Left forelimb (tissue), 1 donor: ENCODE results near the gene MEPCE.
"Not testable (repeated sequence)": the region's sequence is repeated elsewhere in the genome, so short reads cannot be mapped to it uniquely, and the experiment has no call there.

ENCODE experiments used
- DNase-seq: peaks from one replicate; pipeline ENCODE4 v3.0.0-alpha.2; 2018; ENCODE audit warnings: low spot score

MEPCE gene

DNA sequence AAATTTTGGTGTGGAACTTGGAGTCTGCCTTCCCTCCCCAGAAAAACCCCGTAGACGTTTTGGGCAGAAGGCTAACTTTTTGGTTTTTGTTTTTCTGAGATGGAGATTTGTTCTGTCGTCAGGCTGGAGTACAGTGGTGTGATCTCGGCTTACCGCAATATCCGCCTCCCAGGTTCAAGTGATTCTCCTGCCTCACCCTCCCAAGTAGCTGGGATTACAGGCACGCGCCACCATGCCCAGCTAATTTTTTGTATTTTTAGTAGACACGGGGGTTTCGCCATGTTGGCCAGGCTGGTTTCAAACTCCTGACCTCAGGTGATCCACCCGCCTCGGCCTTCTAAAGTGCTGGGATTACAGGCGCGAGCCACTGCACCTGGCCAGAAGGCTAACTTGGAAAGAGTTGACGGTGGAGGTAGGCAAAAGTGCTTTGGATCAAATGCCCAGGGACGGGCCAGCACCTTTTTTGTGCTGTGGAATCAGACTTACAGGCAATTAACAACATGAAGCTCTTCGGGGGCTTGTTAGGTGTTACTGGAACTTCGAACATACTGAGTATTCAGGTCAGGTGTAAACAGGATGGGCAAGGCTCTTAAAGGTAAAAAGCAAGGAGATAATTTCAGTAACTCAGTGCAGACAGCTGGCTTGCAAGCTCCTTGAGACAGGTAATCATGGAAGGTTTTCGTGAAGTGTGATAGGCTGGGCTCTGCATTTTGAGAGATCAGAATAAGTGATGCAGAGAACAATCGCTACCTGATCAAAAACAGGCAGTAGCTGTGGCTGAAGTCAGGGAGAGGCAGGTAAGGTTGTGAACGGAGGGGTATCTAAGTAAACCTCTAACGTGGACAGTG lies 4.9 kb downstream of the MEPCE start:
- no peak for DNase-seq

DNA sequence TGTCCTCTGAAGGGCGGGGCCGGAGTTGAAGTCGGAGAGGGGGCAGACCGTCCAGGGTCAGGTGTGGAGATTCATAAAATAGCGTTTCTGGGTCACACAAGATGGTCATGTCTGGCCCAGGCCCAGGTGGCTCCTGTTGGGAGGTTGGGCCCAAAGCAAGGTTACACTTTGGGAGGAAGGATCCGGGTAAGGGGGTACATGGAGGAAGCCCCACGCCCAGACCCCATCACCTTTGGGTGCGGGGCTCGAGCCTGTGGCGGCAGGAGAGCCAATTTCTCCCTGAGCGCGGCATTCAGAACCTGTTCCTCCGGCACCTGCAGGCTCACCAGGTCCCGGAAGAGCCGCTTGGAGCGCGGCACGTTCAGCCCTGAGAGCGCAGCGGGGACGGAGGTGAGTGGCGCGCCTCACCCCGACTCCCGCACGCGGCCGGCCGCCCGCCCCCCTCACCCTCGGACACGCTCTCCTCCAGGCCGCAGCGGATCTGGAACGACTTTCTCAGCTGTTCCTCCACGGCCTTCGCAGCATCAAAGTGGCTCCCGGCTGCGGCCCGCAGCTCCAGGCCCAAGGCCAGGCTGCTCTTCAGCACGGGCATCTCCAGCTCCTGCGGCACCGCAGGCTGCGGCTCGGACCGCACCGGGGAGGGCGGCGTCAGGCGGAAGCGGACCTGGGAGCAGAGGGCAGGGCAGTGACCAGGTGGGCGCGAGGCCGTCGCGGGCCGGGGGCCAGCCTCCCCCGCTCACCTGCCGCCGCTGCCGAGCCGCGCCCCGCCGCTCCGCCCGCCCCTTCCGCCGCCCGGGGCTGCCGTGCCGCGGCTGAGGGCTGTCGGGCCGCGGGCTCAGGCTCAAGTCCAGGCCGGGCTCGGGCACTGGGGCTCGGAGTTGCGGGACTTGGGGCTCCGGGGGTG lies 6.0 kb downstream of the MEPCE start:
- DNase-seq, result no peak

DNA sequence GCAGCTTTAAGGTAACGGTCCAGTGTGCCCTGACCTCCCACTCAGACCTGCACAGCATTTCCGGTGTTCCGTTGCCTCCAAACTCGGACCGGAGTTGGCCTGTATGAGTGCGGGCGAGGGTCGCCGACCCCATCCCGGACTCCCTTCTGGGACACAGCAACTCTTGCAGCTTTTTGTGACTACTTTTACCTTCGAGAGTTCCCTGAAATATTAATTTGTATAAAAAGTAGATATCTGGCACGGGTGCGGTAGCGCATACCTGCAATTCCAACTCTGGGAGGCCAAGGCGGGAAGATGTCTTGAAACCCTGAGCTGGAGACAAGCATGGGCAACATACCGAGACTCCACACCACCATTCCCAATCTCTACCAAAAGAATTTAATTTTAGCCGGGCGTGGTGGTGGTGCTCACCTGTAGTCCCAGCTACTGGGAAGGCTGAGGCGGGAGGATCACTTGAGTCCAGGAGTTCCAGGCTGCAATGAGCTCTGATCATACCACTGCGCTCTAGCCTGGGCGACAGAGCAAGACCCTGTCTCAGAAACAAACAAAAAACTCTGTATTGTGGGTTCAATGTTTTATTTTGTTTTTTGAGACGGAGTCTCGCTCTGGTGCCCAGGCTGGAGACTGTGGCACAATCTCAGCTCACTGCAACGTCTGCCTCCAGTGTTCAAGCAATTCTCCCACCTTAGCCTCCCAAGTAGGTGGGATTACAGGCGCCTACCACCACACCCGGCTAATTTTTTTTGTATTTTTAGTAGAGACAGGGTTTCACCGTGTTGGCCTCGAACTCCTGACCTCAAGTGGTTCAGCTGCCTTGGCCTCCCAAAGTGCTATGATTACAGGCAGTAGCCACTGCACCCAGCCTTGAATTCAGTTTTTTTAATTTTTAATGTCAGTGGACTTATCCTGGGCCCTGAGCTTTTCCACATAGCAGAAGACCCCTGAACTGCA lies 7.8 kb downstream of the MEPCE start:
- DNase-seq, result no peak

DNA sequence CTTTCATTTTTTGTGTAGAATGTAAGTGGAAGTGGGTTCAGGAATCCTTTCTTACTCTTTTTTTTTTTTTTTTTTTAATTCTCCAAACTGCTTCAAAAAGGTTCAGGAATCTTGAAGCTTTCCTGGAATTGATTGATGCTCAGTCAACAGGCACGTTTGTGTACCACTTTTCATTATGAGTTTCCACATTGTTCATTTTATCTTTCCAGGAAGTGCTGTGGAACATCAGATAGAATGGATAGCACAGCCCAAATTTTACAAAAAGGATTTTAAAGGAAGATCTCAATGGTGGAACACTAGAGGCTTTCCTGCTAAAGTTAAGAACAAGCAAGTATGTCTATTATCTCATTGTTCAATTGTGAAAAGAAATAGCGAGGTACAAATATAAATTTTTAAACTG lies 8.5 kb downstream of the MEPCE start:
- no peak for DNase-seq

DNA sequence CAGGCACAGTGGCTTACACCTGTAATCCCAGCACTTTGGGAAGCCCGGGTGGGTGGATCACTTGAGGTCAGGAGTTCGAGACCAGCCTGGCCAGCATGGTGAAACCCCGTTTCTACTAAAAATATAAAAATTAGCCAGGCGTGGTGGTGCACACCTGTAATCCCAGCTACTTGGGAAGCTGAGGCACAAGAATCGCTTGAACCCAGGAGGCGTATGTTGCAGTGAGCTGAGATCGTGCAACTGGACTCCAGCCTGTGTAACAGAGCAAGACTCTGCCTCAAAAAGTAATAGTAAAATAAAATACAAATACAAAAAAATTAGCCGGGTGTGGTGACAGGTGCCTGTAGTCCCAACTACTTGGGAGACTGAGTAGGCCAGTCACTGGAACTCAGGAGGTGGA lies 9.1 kb downstream of the MEPCE start:
- DNase-seq, result not testable (repeated sequence)

DNA sequence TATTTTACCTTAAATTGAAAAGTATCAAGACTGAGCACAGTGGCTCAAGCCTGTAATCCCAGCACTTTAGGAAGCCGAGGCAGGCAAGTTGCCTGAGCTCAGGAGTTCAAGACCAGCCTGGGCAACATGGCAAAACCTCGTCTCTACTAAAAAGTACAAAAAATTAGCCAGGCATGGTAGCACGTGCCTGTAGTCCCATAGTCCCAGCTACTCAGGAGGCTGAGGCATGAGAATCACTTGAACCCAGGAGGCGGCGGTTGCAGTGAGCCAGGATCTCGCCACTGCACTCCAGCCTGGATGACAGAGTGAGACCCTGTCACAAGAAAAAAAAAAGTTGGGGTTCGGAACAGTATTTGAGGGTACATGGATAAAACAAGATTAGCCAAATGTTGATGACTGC lies 9.6 kb downstream of the MEPCE start:
- not testable (repeated sequence) for DNase-seq

DNA sequence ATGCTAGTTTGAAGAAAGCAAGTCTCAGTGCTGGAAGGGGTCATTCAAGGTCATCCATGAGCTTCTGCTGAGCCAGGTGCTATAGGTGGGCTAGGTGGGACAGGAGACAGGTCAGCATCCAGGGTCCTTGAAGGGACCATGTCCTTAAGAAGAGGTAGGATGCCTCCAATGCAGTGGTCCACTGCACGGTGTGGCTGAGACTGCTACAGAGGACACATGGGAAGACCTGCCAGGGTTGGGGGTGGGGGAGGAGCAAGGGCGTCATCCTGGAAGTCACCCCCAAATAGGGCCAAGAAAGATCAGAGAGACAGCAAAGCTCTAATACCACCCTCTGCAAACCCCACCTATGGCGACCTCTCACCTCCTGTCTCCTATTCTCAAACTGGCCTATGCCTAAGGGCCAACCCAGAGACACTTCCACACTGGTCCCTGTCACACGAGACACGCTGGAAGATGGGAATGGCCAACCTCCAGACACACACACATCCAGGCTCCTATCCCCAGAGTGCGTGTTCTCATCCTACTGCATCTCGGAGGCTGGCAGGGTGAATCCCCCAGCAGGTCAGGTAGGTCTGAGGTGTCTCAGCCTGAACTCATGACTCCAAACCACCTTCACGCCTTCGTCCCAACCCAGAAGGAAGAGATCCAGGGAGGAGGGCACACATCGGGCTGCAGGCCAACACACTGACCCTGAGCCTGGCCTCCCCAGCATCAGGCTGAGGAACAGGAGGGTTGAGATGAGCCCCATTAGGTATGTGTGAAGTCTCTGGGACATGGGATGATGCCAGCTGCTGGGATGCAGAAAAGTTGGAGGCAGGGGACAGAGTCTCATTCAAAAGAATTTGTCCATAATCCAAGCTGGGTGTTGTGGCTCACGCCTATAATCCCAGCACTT lies 12.3 kb downstream of the MEPCE start:
- DNase-seq, result no peak

DNA sequence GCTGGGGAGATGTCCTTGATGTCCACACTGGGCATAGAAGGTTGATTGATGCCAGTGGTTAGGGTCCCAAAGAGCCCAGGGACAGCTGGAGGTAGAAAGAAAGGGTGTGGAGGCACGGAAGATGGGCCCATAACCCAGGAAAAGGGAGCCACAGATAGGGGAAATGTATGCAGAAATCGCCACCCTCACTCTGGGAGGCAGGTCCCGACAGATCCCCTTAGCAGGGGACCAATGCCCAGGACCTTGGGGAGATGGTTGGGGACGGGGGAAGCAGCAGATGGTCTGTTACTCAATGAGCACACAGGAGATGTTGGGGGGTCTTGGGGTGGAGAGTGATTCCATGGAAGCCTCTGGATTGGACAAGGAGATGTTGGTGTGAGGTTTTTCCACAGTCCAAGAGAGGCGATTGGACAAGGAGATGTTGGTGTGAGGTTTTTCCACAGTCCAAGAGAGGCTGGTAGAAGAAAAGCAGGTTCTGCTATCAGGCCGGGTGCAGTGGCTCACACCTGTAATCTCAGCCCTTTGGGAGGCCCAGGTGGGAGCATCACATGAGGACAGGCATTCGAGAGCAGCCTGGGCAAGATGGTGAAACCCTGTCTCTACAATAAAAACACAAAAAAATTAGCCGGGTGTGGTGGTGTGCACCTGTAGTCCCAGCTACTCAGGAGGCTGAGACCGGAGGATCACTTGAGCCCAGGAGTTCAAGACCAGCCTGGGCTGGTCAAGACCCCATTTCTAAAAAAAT lies 13.6 kb downstream of the MEPCE start:
- no peak for DNase-seq

DNA sequence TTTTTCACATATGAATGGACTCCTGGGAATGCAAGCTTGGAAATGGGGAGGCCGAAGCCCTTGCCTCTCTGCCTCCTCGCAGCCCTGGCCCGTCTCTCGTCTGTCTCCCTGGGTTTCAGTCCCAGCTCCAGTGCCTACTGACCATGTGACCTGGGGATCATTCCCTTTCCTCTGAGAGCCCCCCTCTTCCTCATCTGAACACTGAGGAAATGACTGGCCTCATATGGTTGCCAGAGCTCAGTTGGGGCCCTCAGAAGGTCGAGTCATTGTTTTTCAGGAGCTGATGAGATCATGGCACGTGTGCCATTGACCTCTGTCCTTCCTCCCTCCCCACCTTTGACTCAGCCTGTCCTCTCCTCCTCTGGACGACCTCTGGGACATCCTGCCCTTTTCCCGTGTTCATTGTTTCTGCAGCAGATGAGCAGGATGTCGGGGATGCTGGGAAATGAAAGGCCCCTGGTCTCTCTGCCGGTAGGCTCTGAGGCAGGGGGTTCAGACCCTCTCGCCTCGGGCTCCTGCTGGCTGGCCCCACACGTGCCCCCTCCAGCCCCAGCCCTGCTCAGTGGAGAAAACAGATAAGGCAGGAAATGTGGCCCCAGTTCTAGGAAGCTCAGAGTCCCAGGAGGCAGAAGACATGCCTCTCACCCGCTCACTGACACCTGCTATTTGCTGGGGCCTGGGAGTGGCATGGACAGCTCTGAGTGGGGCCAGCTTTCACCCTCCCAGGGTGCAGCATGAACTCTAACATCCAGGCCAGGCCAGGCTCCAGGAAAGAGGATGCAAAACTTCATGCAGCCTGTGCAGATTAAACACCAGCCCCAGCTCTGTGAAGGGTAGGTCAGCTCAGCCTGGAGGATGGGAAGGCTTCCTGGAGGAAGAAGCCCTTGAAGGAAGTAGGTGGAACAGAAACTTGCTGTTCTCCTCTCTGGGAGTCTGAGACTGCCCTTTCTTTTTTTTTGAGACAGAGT lies 15.0 kb downstream of the MEPCE start:
- no peak for DNase-seq

DNA sequence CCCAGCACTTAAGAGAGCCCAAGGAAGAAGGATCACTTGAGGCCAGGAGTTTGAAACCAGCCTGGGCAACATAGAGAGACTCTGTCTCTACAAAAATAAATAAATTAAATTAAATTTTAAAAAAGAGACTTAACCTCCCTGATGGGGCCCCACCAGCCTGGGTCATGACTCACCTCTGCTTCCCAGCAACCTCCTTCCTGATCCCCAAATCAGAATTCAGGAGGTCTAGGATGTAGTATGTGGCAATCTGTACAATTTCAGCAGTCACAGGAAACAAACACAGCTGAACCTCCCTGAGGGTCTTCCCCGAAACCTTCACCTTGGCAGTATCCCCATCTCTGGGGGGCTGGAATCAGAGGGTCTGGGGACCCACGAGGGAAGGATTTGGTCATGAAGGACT lies 16.4 kb downstream of the MEPCE start:
- DNase-seq, result no peak

DNA sequence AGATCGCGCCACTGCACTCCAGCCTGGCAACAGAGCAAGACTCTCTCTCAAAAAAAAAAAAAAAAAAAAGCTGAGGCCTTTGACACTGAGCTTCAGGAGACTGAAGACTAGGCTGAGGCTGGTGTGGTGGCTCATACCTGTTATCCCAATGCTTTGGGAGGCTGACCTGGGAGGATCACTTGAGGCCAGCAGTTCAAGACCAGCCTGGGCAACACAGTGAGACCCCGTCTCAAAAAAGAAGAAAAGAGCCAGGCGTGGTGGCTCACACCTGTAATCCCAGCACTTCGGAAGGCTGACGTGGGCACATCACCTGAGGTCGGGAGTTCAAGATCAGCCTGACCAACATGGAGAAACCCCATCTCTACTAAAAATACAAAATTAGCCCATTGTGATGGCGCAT lies 17.7 kb downstream of the MEPCE start:
- not testable (repeated sequence) for DNase-seq

DNA sequence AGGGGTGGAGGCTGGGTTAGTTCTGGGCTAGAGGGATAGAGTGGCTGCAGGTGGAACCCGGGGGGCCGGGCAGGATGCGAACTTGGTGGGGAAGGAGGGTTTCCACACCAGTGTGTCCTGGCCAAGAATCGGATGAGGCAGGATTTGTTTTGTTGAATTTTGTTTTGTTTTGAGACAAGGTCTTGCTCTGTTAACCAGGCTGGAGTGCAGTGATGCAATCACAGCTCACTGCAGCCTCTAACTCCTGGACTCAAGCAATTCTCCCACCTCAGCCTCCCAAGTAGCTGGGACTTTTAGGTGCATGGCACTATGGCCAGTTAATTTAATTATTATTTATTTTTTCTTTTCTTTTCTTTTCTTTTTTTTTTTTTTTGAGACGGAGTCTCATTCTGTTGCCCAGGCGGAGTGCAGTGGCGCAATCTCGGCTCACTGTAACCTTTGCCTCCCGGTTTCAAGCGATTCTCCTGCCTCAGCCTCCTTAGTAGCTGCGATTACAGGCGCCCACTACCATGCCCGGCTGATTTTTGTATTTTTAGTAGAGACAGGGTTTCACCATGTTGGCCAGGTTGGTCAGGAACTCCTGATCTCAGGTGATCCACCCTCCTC lies 19.7 kb downstream of the MEPCE start:
- DNase-seq, result no peak

DNA sequence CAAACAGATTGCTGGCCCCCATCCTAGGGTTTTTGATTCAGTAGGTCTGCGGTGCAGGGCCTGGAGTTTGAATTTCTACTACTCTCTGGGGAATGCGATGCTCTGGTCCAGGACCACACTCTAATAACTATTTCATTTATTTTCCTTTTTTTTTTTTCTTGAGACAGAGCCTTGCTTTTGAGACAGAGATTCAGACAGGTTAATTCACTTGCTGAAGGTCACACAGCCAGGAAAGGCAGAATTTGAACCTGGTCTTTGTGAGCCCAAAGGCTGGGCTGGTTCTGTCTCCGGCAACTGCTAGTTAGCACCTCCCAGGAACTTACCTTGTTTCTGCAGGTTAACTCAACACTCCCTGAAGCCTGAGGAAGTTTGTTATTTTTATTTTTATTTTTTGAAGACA lies 22.9 kb downstream of the MEPCE start:
- no peak for DNase-seq

DNA sequence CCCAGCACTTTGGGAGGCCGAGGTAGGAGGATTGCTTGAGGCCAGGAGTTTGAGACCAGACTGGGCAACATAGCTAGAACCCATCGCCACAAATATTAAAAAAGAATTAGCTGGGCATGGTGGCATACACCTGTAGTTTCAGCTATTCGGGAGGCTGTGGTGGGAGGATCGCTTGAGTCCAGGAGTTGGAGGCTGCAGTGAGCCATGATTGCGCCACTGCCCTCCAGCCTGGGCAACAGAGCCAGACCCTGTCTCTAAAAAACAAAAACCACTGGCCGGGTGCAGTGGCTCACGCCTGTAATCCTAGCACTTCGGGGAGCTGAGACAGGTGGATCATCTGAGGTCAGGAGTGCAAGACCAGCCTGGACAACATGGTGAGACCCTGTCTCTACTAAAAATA lies 24.2 kb downstream of the MEPCE start:
- not testable (repeated sequence) for DNase-seq

DNA sequence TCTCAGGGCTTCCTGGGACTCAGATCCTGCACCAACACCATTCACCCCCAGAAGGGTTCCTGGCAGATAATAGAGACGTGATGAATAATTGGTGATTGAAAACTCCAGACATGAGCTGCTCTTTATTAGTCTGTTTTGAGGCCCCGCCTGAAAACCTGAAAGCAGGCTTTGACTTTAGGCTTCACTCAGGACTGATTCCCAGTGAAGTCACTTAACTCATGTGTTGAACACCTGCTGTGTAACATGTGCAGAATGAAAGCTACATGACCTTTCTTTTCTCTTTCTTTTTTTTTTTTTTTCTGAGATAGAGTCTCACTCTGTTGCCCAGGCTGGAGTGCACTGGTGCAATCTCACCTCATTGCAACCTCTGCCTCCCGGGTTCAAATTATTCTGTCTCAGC lies 25.6 kb downstream of the MEPCE start:
- DNase-seq, result no peak

DNA sequence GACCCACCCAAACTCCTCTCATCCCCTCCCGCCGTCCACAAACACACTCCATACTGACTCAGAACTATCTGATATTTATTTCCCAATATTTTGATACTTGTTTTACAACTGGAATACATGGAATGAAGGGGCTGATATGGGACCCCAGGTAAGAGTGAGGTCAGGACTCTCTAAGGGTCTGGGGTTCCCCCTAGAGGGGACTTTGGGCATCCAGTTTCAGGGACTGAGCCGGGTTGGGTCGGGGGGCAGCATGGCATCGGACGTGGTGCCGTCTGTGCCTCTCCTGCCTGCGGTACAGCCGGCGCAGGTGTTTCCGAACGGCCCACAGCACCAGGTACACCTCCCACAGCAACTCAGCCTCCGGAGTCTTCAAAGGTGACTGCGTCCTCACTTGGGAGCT lies 26.9 kb downstream of the MEPCE start:
- no peak for DNase-seq

DNA sequence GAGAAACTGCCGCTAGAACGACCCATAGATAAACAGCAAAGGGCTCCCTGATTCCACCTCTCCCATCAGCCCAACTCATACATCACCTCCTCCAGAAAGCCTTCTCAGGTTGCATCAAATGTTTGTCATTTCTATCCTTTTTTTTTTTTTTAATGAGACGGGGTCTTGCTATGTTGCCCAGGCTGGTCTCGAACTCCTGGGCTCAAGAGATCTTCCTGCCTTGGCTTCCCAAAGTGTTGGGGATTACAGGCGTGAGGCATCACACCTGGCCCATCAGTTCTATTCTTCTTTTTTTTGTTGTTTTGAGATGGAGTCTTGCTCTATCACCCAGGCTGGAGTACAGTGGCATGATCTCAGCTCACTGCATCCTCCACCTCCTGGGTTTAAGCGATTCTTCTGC lies 27.4 kb downstream of the MEPCE start:
- DNase-seq, result no peak

DNA sequence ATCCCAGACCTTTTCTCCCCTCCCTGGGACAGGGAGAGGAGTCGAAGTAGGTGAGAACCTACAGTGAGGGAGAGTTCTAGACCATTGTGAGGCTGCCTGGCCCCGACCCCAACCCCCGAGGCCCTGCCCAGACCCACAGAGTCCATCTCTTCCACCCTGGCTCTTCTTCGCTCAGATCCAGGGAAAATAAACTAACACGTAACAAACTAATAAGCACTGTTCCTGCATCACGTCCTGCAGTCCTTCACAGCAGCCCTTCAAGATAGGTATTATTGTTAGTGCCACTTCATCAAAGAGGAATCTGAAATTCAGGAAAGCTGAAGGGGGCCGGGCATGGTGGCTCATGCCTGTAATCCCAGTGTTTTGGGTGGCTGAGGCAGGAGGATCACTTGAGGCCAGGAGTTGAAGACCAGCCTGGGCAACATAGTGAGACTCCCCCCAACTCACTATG lies 34.6 kb downstream of the MEPCE start, which contains the start of gene SPACDR:
TSS of gene SPACDR (minus strand) at position 51 of the 451 bp plus-strand sequence. CDS start 235 bp downstream, outside the sequence.
- DNase-seq, result no peak
